Liver (tissue), 9 donors: ENCODE results near the gene SBF2. TPM values are rescaled to one million over a fixed set of nuclear protein-coding genes. Genes with fewer than 3 reads are reported as not detected.

Experiments used
- DNase-seq: peaks from one replicate; pipeline ENCODE4 v3.0.0-alpha.2; 2017; ENCODE audit warnings: low spot score
- H3K27ac ChIP-seq, 2 donors: one replicate each; pipeline ENCODE4 v1.7.0; 2013; ENCODE audit warnings: inconsistent platforms in 2 of 2, low read length in 2 of 2, control low read depth in 1 of 2, low read depth in 1 of 2, mild to moderate bottlenecking in 1 of 2
- H3K27me3 ChIP-seq, 4 donors: one replicate each; pipeline versions ENCODE4 v1.6.1 to v1.7.0; 2013; ENCODE audit warnings: low read length in 3 of 4, inconsistent platforms in 1 of 4, mild to moderate bottlenecking in 1 of 4, moderate library complexity in 1 of 4; ENCODE audit not compliant: control insufficient read depth in 4 of 4, insufficient read depth in 4 of 4
- H3K36me3 ChIP-seq, 4 donors: one replicate each; pipeline versions ENCODE4 v1.6.1 to v1.7.0; 2013; ENCODE audit warnings: low read length in 3 of 4, mild to moderate bottlenecking in 3 of 4, low read depth in 1 of 4, moderate library complexity in 1 of 4; ENCODE audit not compliant: control insufficient read depth in 4 of 4, insufficient read depth in 3 of 4
- H3K4me1 ChIP-seq, 4 donors: one replicate each; pipeline versions ENCODE4 v1.6.1 to v1.7.0; 2013; ENCODE audit warnings: low read length in 3 of 4, mild to moderate bottlenecking in 3 of 4, moderate library complexity in 1 of 4; ENCODE audit not compliant: control insufficient read depth in 4 of 4, insufficient read depth in 4 of 4
- H3K4me3 ChIP-seq, 3 donors: one replicate each; pipeline versions ENCODE4 v1.6.1 to v1.7.0; 2013; ENCODE audit warnings: low read length in 3 of 3, control low read depth in 1 of 3, low read depth in 1 of 3, mild to moderate bottlenecking in 1 of 3
- H3K9ac ChIP-seq, 2 donors: one replicate each; pipeline ENCODE4 v1.7.0; 2013; ENCODE audit warnings: low read length in 2 of 2, mild to moderate bottlenecking in 2 of 2, moderate library complexity in 2 of 2, control low read depth in 1 of 2, low read depth in 1 of 2
- H3K9me3 ChIP-seq, 4 donors: one replicate each; pipeline versions ENCODE4 v1.6.1 to v1.7.0; 2013; ENCODE audit warnings: low read length in 3 of 4; ENCODE audit not compliant: control insufficient read depth in 4 of 4
- ATF3 ChIP-seq: IDR thresholded peaks from 2 replicates; pipeline ENCODE4 v1.6.1; 2016; ENCODE audit warnings: antibody characterized with exemption
- CTCF ChIP-seq: fragments of 150-350 bp; IDR thresholded peaks from 2 replicates; pipeline ENCODE4 v1.5.1; 2017; ENCODE audit warnings: improper control_type of control experiment, low read depth, low read length; ENCODE audit not compliant: missing input control
- EGR1 ChIP-seq, 2 donors: IDR thresholded peaks; 2 replicates each; pipeline ENCODE4 v1.6.1; 2016 to 2018; ENCODE audit warnings: antibody characterized with exemption in 2 of 2, low read depth in 2 of 2
- FOXA1 ChIP-seq: IDR thresholded peaks from 2 replicates; pipeline ENCODE4 v1.6.1; 2016; ENCODE audit warnings: antibody characterized with exemption
- FOXA2 ChIP-seq: IDR thresholded peaks from 2 replicates; pipeline ENCODE4 v1.6.1; 2016; ENCODE audit warnings: antibody characterized with exemption
- GABPA ChIP-seq, 2 donors: IDR thresholded peaks in 1 of 2; conservative IDR thresholded peaks in 1 of 2; 2 replicates each; pipeline ENCODE4 v1.6.1; 2016; ENCODE audit warnings: antibody characterized with exemption in 2 of 2, mild to moderate bottlenecking in 1 of 2, moderate library complexity in 1 of 2
- HNF4A ChIP-seq, 2 donors: conservative IDR thresholded peaks; 2 replicates each; pipeline ENCODE4 v1.6.1; 2016; ENCODE audit warnings: antibody characterized with exemption in 2 of 2, mild to moderate bottlenecking in 2 of 2
- HNF4G ChIP-seq: IDR thresholded peaks from 2 replicates; pipeline ENCODE4 v1.6.1; 2016; ENCODE audit warnings: antibody characterized with exemption
- JUND ChIP-seq, 2 donors: IDR thresholded peaks; 2 replicates each; pipeline ENCODE4 v1.6.1; 2016; ENCODE audit warnings: antibody characterized with exemption in 2 of 2
- MAX ChIP-seq: IDR thresholded peaks from 2 replicates; pipeline ENCODE4 v1.6.1; 2016; ENCODE audit warnings: antibody characterized with exemption
- NR2F2 ChIP-seq: IDR thresholded peaks from 2 replicates; pipeline ENCODE4 v1.6.1; 2016; ENCODE audit warnings: antibody characterized with exemption
- RAD21 ChIP-seq, 2 donors: IDR thresholded peaks; 2 replicates each; pipeline ENCODE4 v1.6.1; 2016; ENCODE audit warnings: antibody characterized with exemption in 2 of 2, mild to moderate bottlenecking in 2 of 2
- REST ChIP-seq: IDR thresholded peaks from 2 replicates; pipeline ENCODE4 v1.6.1; 2016; ENCODE audit warnings: antibody characterized with exemption, mild to moderate bottlenecking
- RXRA ChIP-seq, 2 donors: IDR thresholded peaks; 2 replicates each; pipeline ENCODE4 v1.6.1; 2017 to 2018; ENCODE audit warnings: antibody characterized with exemption in 2 of 2, mild to moderate bottlenecking in 1 of 2
- SP1 ChIP-seq: IDR thresholded peaks from 2 replicates; pipeline ENCODE4 v1.6.1; 2018; ENCODE audit warnings: antibody characterized with exemption, mild to moderate bottlenecking
- TAF1 ChIP-seq: conservative IDR thresholded peaks from 2 replicates; pipeline ENCODE4 v1.6.1; 2016; ENCODE audit warnings: antibody characterized with exemption, mild to moderate bottlenecking
- YY1 ChIP-seq: IDR thresholded peaks from 2 replicates; pipeline ENCODE4 v1.6.1; 2016; ENCODE audit warnings: antibody characterized with exemption, mild to moderate bottlenecking
- ZBTB33 ChIP-seq: IDR thresholded peaks from 2 replicates; pipeline ENCODE4 v1.6.1; 2016; ENCODE audit warnings: antibody characterized with exemption
- WGBS: extraction: QIAGEN DNeasy Blood & Tissue Kit; methylation state at CpG from one replicate; pipeline ENCODE4 v1.1.7; 2013; 5-methylcytosine and 5-hydroxymethylcytosine counted together
- polyA plus RNA-seq, 2 donors: library from polyadenylated mRNA; stranded (reverse) in 1 of 2; unstranded in 1 of 2; fragments of 200-250 nt in 1 of 2; fragments of >200 nt in 1 of 2; fragmentation: Nextera tagmentation in 1 of 2; extraction: Ambion mirVana in 1 of 2; gene quantifications; one replicate each; pipeline versions ENCODE4 v1.2.1 to v1.2.3, GENCODE V29; 2013 to 2015
- total RNA-seq, 2 donors: library from RNA; depleted of rRNA; stranded (reverse); fragments of >200 nt; gene quantifications; one replicate each; pipeline ENCODE4 v1.2.3, GENCODE V29; 2014
- donor health status: healthy.
- donor health status: healthy.
- donor health status: healthy.
- donor health status: healthy.
- donor health status: healthy.

SBF2 gene
- total and polyA plus RNA-seq, 4 donors, result 7.5 to 31.3 (median 14.7) TPM

GRCh38 chr11:9852465-9852864 lies 441.6 kb downstream of the SBF2 start:
- no peak for DNase-seq
- TF ChIP-seq HNF4G, result no peak
- TF ChIP-seq YY1, result no peak
- no peak for TF ChIP-seq ATF3
- TF ChIP-seq SP1, result no peak
- no peak for TF ChIP-seq ZBTB33
- TF ChIP-seq NR2F2, result no peak
- no peak for TF ChIP-seq CTCF
- TF ChIP-seq RXRA (IDR thresholded peaks at IDR 0.05), result no peak
- no peak for TF ChIP-seq RAD21 (IDR thresholded peaks at IDR 0.05)
- no peak for TF ChIP-seq EGR1 (IDR thresholded peaks at IDR 0.05; ENCODE audit: low read depth in 2 of 2)
- TF ChIP-seq FOXA2, result no peak
- TF ChIP-seq FOXA1, result no peak
- no peak for TF ChIP-seq HNF4A (conservative IDR thresholded peaks at IDR 0.05)
- TF ChIP-seq TAF1, result no peak
- TF ChIP-seq REST, result no peak
- no peak for TF ChIP-seq MAX
- TF ChIP-seq JUND (IDR thresholded peaks at IDR 0.05), result no peak
- TF ChIP-seq GABPA (IDR thresholded peaks at IDR 0.05 in 1 of 2, conservative IDR thresholded peaks at IDR 0.05 in 1 of 2), result no peak

More at GRCh38 chr11:9852465-9852864, 441.6 kb downstream of the SBF2 start:
- peaks cover 2 to 20% (median 9%) of the 10 kb centered on the region in 4 donors for H3K36me3 ChIP-seq
- H3K27me3 ChIP-seq, result no peaks in the 10 kb centered on the region
- H3K4me3 ChIP-seq, result no peak overlapping the region
- no peaks in the 10 kb centered on the region for H3K9me3 ChIP-seq
- H3K27ac ChIP-seq, result no peak overlapping the region
- WGBS, result 88% methylated on average over 2 of the region's 2 CpGs
- no peak overlapping the region for H3K9ac ChIP-seq
- peaks cover 2 to 5% (median 4%) of the 10 kb centered on the region in 4 donors for H3K4me1 ChIP-seq
